GM18507 (cell line): Measurements from ENCODE around the gene CAPZA1.
A peak's percentile ranks its signal among the peaks of the same experiment; 100 is the strongest.
"Not testable (repeated sequence)": the region's sequence is repeated elsewhere in the genome, so short reads cannot be mapped to it uniquely, and the experiment has no call there.

Experiments
- DNase-seq: peaks from one replicate; pipeline ENCODE4 v3.0.0; 2011; ENCODE audit warnings: low read depth; ENCODE audit not compliant: insufficient read length; ENCODE audit errors: extremely low spot score
- FAIRE-seq: peaks from 2 replicates; lab custom pipeline; 2011; peaks lifted over from hg19 to GRCh38; lab: Jason Lieb, UNC

Gene CAPZA1

DNA sequence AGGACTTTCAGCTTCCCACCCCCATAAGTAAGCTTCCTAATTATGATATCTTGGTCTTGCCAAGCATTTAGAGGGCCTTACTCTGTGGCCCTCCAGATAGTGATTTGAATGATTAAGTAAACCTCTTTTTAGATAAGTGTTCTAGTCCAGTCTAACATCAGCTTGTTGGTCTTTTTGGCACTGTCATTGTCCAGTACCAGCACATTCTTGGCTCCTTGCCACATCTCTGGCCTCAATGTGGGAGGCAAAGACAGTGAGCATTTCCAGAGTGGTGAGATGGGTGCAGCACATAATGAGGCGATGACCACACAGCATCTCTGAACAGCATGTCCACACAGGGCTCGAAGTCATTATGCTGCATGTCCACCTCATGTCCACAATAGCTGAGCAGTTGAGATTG, 6.1 kb downstream of the CAPZA1 start:
- FAIRE-seq, result no peak
- no peak for DNase-seq

DNA sequence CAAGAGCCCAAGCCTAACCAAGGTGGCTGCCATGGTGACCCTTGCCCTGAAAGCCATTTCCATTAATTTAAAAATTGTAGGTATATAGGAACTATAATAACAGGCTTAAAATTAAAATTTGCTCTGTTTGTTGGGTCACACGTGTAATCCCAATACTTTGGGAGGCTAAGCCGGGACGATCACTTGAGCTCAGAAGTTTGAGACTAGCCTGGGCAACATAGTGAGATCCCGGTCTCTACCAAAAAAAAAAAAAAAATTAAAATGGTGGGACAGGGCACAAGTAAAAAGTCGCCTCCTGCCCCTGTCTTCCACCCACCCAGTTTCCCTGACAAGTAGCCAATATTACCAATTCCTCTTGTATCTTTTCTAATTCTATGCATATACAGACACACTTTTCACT, 6.6 kb downstream of the CAPZA1 start:
- DNase-seq (no peak), FAIRE-seq (no peak)

DNA sequence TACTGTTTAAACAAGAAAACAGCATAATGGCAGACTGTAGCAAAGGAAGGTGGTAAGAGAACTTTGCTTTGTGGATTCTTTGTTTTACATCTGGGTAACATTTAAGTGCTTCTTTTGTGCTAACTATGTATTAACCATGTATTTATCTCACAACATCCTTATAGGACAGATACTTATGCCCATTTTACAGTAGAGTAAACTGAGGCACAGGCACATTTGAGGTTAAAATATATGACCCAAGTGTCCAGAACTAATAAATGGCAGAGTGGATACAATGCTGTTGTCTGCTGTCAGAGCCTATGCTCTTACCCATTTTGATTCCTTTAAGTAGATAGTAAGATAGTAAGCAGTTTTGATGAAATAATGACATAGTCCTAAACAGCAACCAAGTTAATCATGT, 7.3 kb downstream of the CAPZA1 start:
- DNase-seq (no peak), FAIRE-seq (no peak)

DNA sequence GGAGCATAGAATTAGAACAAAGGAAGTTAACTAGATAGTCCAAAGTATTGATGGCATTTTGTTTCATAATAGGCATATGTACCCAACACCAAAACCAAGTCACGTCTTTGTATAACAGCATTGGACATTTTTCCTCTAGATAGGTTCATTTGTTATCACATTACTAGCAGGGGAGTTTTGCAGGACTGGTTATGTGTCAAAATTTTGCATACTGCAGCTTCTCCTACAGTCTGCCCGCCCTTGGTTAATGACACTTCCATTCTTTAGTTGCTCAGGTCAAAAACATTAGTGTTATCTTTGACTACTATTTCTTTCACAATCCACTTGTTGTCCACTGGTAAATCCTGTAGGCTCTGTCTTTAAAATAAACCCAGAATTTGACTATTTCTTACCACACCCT, 8.9 kb downstream of the CAPZA1 start:
- DNase-seq (no peak), FAIRE-seq (no peak)

DNA sequence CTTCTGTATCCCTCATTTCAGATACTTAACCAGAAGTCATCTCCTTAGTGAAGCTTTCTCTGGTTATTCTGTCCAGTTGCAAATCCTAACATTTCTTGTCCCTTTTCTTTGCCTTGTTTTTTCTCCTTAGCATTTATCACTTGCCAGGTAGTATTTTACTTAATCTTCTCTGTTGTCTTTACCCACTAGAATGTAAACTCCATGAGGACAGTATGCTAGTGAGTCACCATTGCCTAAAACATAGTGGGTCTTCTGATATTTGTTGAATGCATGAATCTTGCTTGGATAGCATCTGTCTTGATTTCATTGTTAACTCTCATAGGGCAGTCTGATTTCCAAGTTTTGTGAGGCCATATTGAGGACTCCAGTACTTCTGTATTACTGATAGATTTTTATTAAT, 9.6 kb downstream of the CAPZA1 start:
- DNase-seq (no peak), FAIRE-seq (no peak)

DNA sequence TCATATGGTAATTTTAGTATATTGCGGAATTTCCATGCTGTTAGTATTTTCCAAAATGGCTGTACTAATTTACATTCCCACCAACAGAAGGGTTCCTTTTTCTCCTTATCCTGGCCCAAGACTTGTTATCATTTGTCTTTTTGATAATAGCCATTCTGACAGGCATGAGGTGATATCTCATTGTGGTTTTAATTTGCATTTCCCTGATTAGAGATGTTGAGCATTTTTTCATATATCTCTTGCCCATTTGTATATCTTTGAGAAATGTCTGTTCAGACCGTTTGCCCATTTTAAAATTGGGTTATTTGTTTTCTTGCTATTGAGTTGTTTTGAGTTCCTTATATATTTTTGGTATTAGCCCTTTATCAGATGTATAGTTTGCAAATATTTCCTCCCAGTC, 14.0 kb downstream of the CAPZA1 start:
- DNase-seq (no peak), FAIRE-seq (no peak)

DNA sequence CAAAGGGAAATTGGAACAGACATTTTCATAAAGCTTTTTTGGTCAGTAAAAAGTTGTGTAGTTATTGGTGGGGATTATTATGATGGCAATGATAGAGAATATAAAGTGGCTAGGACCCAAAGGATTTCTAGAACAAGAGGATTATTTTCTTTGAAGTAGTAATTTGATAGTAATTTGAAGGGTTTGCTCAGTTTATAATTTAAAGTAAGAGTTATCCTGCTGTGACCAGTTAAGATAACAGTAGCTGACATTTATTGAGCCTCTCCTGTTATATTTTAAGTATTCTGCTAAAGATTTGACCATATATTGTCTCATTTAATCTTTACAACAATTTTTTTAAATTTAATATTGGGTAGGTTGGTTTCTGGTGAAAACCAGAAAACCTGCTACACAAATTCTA, 14.7 kb downstream of the CAPZA1 start:
- DNase-seq (no peak), FAIRE-seq (no peak)

DNA sequence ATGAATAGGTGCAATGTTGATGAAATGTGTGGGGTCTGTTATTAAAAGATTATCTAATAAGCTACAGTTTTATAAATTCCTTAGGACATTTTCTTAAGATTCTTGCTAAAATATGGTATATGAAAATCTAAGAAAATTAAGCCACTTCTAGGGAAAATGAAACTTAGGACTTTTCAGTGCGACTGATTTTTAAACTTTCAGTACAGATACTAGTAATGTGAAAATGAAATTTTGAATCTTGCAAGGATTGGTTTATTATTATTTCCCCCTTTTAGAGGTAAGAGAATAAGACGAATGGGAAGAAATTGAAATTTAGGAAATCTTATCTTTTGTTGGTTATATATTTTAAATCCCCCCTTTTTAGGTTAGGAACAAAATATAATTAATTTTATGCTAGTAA, 16.4 kb downstream of the CAPZA1 start:
- peak; percentile 59 for FAIRE-seq
- no peak for DNase-seq

DNA sequence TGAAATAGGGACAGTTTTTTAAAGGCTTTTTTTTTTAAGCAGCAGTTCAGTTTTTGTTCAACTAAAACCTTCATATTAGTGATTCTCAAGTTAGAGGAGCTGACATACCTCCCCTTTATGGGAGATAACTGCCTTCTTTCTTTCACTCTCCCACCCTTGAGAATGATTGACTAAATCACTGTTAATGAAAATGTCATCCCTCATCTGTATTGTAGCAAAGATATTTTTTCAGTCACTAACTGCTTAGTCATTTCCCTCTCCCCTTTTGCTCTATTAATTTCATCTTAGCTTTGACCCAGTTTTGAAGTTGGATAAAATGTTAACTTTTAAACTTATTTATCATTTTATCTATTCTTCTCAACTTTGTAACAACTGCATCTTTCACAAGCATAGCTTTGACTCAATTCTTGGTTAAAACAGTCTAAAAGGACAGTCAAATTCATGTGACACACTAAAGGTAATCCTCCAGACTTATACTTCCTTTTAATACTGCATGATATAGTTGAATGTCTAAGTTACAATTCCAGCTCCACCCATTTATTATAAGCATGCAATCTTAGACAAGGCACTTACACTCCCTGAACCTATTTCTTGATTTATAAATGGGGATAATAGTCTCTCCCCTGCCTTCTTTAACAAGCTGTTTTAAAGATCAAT, 17.1 kb downstream of the CAPZA1 start:
- peak; percentile 72 for FAIRE-seq

DNA sequence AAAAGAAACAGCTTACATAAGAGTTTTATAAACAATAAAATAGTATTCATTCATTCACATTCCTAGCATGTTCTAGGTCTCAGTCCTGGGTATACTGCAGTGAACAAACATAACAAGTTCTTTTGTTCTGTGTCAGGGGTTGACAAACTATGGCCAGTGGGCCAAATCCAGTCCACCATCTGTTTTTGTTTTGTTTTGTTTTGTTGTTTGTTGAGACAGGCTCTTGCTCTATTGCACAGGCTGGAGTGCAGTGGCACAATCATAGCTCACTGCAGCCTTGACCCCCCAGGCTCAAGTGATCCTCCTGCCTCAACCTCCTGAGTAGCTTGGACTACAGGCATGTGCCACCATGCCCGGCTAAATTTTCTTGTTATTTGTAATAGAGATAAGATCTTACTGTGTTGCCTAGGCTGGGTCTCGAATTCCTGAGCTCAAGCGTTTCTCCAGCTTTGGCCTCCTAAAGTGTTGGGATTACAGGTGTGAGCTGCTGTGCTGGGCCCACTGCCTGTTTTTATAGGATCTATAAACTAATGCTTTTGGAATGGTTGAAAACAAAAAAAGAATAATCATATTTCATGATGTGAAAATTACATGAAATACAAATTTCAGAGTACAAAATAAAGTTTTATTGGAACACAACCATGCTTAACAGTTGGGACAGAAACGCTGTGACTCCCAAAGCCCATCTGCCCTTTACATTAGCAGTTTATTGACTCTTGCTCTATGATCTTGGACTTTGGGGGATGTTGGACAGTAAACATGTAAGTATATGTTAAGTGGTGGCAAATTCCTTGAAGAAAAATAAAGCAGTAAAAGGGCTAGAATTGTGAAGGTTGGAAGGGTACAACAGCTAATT, 17.9 kb downstream of the CAPZA1 start:
- DNase-seq (no peak), FAIRE-seq (no peak)

More for the DNA sequence above, 17.1 kb downstream of the CAPZA1 start:
- DNase-seq, result no peak

DNA sequence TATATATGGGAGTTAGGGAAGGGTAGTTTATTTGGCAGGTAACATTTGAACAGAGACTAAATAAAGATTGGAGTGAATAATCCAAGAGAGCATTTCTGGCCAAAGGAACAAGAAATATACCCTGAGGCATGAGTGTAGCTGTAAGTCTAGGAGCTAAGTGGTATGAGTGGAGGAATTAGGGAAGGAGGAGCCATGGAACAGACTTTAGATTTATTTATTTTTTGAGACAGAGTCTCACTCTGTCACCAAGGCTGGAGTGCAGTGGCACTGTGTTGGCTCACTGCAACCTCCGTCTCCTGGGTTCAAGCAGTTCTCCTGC, 18.4 kb downstream of the CAPZA1 start:
- DNase-seq, result no peak
- no peak for FAIRE-seq

DNA sequence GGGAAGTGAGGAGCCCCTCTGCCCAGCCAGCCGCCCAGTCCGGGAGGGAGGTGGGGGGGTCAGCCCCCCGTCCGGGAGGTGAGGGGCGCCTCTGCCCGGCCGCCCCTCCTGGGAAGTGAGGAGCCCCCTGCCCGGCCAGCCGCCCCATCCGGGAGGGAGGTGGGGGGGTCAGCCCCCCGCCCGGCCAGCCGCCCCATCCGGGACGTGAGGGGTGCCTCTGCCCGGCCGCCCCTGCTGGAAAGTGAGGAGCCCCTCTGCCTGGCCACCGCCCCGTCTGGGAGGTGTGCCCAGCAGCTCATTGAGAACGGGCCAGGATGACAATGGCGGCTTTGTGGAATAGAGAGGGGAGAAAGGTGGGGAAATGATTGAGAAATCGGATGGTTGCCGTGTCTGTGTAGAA, 20.8 kb downstream of the CAPZA1 start:
- FAIRE-seq, DNase-seq: not testable (repeated sequence)

DNA sequence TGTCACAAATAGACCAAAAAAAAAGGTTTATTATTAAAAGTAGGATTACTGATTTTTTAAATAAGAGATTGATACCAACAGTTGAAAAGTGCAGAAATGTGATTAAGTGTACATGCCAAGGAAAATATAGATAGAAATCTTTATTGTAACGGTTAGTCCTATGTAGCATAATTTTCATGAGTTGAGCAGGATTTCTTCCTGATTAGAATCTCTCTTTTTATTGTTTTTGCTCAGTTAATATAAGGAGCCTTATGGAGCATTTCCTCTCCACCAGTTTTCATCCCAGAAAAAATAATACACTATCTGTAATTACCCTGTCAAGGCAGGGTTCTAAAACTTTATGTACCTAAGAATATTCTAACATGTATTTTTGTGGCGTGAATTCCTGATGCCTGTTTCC, 23.4 kb downstream of the CAPZA1 start:
- no peak for FAIRE-seq
- DNase-seq, result no peak

DNA sequence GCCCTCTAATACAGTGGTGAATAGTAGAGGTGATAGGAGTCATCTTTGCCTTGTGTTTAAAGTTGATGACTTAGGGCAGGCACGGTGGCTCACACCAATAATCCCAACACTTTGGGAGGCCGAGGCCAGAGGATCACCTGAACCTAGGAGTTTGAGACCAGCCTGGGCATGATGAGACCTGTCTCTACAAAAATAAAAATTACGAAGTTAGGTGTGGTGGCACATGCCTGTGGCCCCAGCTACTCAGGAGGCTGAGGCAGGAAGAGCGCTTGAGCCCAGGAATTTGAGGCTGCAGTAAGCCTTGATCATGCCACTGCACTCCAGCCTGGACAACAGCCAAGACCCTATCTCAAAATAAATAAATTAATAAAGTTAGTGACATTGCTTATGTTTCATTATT, 26.6 kb downstream of the CAPZA1 start:
- FAIRE-seq, result no peak

DNA sequence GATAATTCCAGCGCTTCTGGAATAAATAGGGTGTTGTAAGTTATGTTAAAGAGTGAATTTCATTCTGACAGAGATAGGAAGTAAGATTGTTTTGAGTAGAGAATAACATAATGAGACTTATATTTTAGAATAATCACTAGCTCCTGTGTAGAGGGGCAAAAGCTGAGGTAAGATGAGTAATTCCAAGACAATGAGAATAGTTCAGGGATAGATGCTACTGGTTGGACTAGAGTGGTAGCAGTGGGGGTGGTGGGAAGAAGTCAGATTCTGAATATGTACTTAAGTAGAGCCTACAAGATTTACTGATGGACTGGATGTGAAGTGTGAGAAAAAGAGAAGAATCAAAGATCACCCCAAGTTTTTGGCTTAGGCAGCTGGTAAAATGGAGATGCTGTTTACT, 31.6 kb downstream of the CAPZA1 start:
- FAIRE-seq (no peak), DNase-seq (no peak)

More for the DNA sequence above, 26.6 kb downstream of the CAPZA1 start:
- DNase-seq, result no peak

DNA sequence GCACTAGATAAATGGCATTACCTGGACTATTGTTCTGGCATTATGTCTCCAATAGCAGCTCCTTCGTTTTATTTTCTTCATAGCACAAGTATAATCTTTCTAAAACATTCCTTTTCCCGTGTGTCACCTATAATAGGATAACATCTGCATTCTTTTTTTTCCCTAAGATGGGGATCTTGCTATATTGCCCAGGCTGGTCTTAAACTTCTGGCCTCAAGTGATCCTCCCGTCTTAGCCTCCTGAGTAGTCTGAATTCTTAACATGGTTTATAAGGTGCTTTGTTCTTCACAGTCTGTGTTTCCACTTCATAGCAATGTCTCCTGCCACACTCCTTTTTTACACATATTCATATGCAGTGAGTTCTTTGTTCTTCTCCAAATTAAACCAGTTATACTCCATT, 46.2 kb downstream of the CAPZA1 start:
- no peak for FAIRE-seq

DNA sequence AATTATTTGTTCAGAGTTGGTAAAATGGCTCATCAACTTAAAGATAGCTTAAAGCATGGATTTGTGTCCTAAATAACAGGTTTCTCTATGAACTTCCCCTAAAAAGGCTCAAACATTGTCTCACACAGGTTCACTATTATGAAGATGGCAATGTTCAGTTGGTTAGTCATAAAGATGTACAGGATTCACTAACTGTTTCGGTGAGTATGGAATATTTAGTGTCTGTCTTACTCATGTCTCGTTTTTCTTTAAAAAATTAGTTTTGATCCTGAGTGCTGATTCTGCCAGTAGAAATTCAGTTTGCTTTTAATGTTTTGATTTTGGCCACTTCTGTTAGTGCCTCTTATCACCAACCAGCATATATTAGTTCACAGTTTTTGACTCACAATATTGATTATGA, 47.3 kb downstream of the CAPZA1 start:
- FAIRE-seq, result no peak
- DNase-seq, result no peak

More for the DNA sequence above, 46.2 kb downstream of the CAPZA1 start:
- no peak for DNase-seq

DNA sequence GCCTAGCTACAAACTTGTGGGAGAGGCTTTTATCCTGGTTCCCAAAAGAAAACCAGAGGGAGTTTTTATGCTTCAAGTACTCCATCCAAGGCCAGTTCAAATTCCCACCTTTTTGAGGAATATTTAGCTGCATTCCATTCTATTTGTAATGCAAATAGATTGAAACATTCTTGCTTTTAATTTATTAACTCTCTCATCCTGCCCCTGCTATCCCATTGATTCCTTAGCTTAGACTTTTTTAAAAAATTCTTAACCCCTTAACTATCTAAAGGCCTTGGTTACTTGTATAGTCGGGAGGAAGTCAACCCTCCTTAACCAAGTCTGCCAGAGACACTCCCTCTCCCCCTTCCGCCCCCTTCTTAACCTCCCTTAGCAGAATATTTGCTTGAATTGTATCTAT, 52.4 kb downstream of the CAPZA1 start:
- DNase-seq, result no peak

DNA sequence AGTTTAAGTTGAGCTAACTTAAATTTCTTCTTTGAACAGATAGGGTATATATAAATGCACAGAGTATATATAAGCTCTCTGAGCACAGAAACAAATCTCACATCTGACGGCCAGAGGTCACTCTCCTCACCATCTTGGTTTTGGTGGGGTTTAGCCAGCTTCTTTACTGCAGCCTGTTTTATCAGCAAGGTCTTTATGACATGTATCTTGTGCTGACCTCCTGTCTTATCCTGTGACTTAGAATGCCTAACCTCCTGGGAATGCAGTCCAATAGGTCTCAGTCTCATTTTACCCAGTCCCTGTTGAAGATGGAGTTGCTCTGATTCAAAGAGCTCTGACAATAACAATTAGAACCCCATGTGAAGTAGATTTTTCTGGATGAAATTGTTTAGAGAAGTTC, 53.2 kb downstream of the CAPZA1 start:
- FAIRE-seq, result no peak
- no peak for DNase-seq

More for the DNA sequence above, 52.4 kb downstream of the CAPZA1 start:
- FAIRE-seq, result no peak

DNA sequence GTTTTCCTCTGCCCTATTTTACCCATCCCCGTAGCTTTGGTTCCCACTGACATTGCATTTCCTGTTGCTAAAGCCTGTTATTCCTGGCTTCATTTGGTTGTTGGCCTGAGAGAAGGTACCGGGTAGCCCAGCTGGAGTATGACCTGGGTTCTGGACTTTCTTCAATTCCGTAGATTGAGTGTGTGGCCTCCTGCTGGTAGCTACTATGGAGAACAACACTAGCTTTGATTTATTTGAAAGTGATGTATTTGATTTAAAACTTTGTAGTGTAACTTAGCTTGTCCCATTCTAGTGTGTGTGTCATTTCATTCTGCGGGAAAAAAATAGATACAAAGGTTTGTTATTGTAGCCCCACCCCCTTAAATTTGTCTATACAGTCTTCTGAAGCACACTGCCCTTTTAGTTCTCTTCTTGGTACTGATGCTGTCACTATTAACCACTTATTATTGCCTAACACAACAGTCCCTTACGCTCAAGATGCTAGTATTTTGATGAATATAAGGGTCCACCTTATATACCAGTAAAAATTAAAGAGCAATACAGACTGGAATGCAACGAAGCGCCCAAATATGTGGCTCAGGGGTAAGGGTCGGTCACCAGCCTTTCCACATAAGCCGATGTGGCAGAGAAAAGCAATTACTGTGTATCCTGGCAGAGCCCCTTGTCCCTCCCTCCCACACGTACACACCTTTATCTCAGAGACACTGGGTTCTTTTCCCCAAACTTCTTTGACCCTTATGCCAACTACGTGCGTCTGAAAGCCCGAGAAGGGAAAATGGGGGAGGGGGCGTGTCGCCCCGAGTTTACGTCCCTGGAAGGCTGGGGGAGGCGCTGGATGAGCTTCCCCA, 54.2 kb downstream of the CAPZA1 start:
- DNase-seq (no peak), FAIRE-seq (no peak)
